A673 (cell line): Measurements from ENCODE around the gene MEGF8. TPM values are rescaled to one million over a fixed set of nuclear protein-coding genes. Genes with fewer than 3 reads are reported as not detected.

Experiments used
- BruUV-seq: library from RNA; stranded (reverse); fragments of 400-500 nt; replicated peaks from 2 replicates; lab custom pipeline; 2021; lab: Mats Ljungman, UMichigan
- CTCF ChIA-PET: fragments of 300-600 bp; sonication (Branson Sonifier 250); formaldehyde crosslinking; loops from one replicate; lab custom pipeline; 2022; ENCODE audit warnings: antibody characterized with exemption; lab: Charles Lee
- POLR2A ChIA-PET: fragments of 300-600 bp; sonication (Branson Sonifier 250); formaldehyde crosslinking; loops from one replicate; lab custom pipeline; 2022; ENCODE audit warnings: antibody characterized with exemption; ENCODE audit not compliant: low non-redundant PET; lab: Charles Lee
- DNase-seq: peaks from one replicate; pipeline ENCODE4 v3.0.0-alpha.2; 2015; ENCODE audit warnings: low spot score
- H3K27ac ChIP-seq: fragments of 200-600 bp; sonication (generic); 2 replicates; pipeline ENCODE4 v1.5.1; 2016; ENCODE audit warnings: mixed run types, low read depth, mild to moderate bottlenecking, mixed read lengths, antibody characterized with exemption, low read length; ENCODE audit not compliant: poor library complexity, severe bottlenecking
- H3K27me3 ChIP-seq: fragments of 200-600 bp; sonication (generic); replicated peaks from 2 replicates; pipeline ENCODE4 v1.6.1; 2017; ENCODE audit warnings: mixed run types, low read depth, mild to moderate bottlenecking, mixed read lengths, antibody characterized with exemption, low read length; ENCODE audit not compliant: insufficient read depth, poor library complexity
- H3K36me3 ChIP-seq: fragments of 200-600 bp; sonication (generic); 2 replicates; pipeline ENCODE4 v1.6.1; 2016; ENCODE audit warnings: mixed run types, mild to moderate bottlenecking, mixed read lengths, antibody characterized with exemption, low read length; ENCODE audit not compliant: insufficient read depth, poor library complexity, severe bottlenecking
- H3K4me1 ChIP-seq: fragments of 200-600 bp; sonication (generic); 2 replicates; pipeline ENCODE4 v1.6.1; 2017; ENCODE audit warnings: mixed run types, mild to moderate bottlenecking, mixed read lengths, antibody characterized with exemption, low read length; ENCODE audit not compliant: insufficient read depth, poor library complexity, severe bottlenecking
- H3K4me3 ChIP-seq: fragments of 200-600 bp; sonication (generic); 2 replicates; pipeline ENCODE4 v1.5.1; 2016; ENCODE audit warnings: low read depth, mixed run types, mild to moderate bottlenecking, mixed read lengths, low read length; ENCODE audit not compliant: poor library complexity, severe bottlenecking
- H3K9me3 ChIP-seq: fragments of 200-600 bp; sonication (generic); 2 replicates; pipeline ENCODE4 v1.6.1; 2016; ENCODE audit warnings: mixed run types, low read depth, mild to moderate bottlenecking, mixed read lengths, antibody characterized with exemption, low read length; ENCODE audit not compliant: poor library complexity, severe bottlenecking
- CTCF ChIP-seq: fragments of 300-800, 200-600 bp; sonication (generic); conservative IDR thresholded peaks from 2 replicates; pipeline ENCODE4 v1.5.1; 2017; ENCODE audit warnings: low read depth, mild to moderate bottlenecking, antibody characterized with exemption, low read length, moderate library complexity, mixed read lengths
- EZH2 ChIP-seq: fragments of 200-600 bp; sonication (generic); IDR thresholded peaks from 2 replicates; pipeline ENCODE4 v1.6.1; 2017; ENCODE audit warnings: borderline replicate concordance, low read depth, mild to moderate bottlenecking, mixed read lengths, antibody characterized with exemption, low read length; ENCODE audit not compliant: poor library complexity, severe bottlenecking
- intact Hi-C: fragments of 100-400 bp; cut with micrococcal nuclease; formaldehyde crosslinking; loops from one replicate; pipeline ENCODE4 v1.10.0; 2022; ENCODE audit not compliant: unreplicated experiment
- total RNA-seq: library from RNA; stranded (reverse); gene quantifications from 2 replicates; pipeline ENCODE4 v1.2.3, GENCODE V29; 2021

Gene MEGF8
- total RNA-seq, 1 experiment from 2014 or later = 28.5 TPM

DNA sequence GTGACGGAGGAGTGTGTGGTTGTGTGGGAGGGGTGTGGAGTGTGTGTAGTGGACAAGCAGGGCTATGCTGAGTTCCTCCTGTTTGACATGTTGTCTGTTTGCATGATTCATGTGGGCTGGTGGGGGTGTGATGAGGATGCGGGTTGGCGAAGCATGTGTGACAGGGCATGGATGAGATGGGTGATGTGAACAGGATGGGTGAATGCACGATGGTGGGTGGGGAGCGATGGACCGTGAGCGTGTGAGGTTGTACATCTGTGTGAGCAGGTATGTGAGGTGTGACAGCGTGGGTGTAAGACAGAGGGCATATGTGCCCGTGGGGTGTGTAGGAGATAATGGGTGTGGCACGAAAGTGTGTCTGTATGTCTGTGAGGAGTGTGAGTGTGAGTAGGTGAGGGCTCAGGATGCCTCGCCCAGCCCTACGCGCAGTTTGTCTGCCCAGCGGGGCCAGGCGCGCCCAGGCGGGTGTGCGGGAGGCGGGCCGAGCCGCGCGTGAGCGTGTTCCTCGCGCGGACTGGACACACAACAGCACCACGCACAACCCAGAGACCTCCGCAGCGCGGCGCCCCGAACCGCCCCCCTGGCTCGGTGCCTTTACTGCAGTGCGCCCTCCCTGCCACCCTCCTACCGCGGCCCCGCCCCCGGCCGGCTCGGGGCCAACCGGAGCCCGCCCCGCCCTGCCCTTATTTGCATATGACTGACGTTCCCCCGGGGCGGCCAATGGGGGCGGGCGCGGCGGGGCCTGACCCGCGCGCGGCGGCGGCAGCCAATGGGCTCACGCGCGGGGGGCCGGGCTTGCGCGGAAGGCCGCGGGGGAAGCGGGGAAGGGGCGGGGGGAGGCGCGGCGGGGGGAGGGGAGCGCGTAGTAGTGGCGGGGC lies 42.0 kb upstream of the MEGF8 start:
- ChIA-PET CTCF (no interaction called here), POLR2A (no interaction called here)
- BruUV-seq = TSS peak; percentile 70

DNA sequence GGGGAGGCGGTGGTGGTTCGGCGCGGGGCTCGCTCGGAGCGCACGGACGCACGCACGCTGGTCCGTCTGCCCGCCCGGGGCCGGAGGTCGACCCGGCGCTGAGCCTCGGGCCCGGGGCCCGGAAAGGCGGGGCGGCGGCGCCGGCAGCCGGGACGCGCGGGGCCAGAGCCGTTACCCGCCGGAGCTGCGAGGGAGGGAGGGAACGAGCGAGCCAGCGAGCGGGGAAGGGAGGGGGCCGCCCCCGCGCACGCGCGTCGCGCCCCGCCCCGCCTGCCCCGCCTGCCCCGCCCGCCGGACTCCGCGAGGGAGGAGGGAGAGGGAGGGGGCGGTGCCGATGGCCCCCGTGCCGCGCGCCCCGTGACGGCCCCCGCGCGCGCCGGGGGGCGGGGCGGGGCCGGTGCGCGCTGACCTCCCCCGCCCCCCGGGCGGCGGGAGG lies 41.4 kb upstream of the MEGF8 start:
- ChIA-PET CTCF (no interaction called here), POLR2A (no interaction called here)
- Histone ChIP-seq H3K4me1 (peaks cover 47% of the 10 kb centered on the region), H3K36me3 (peaks cover 24% of the 10 kb centered on the region), H3K27ac (peak overlapping the region; percentile 81), H3K9me3 (no peaks in the 10 kb centered on the region), H3K27me3 (no peaks in the 10 kb centered on the region), H3K4me3 (peak overlapping the region; percentile 45)
- BruUV-seq = no TSS peak
- intact Hi-C loops = no loop called here
- TF ChIP-seq EZH2 (no peak), CTCF (no peak)
- peak; percentile 91 for DNase-seq

More for the DNA sequence above, 42.0 kb upstream of the MEGF8 start:
- H3K9me3 ChIP-seq = no peaks in the 10 kb centered on the region
- no peaks in the 10 kb centered on the region for H3K27me3 ChIP-seq
- TF ChIP-seq EZH2 = no peak
- no peak for TF ChIP-seq CTCF
- H3K4me3 ChIP-seq = peak overlapping the region; percentile 45
- DNase-seq = peak; percentile 97
- H3K4me1 ChIP-seq = peaks cover 52% of the 10 kb centered on the region
- H3K27ac ChIP-seq = peak overlapping the region; percentile 81
- peaks cover 18% of the 10 kb centered on the region for H3K36me3 ChIP-seq
- intact Hi-C loops = no loop called here

GRCh38 chr19:42284591-42285341 lies 40.7 kb upstream of the MEGF8 start:
- CTCF ChIA-PET = no interaction called here

More at GRCh38 chr19:42284591-42285341, 40.7 kb upstream of the MEGF8 start:
- no TSS peak for BruUV-seq
- Histone ChIP-seq H3K4me1 (peaks cover 41% of the 10 kb centered on the region), H3K9me3 (no peaks in the 10 kb centered on the region), H3K27ac (peak overlapping the region; percentile 82), H3K27me3 (no peaks in the 10 kb centered on the region), H3K4me3 (peak overlapping the region; percentile 74), H3K36me3 (peaks cover 31% of the 10 kb centered on the region)
- no peak for TF ChIP-seq CTCF
- no peak for TF ChIP-seq EZH2
- POLR2A ChIA-PET = no interaction called here
- DNase-seq = no peak
- intact Hi-C loops = no loop called here
